Stimulated activated CD8-positive, alpha-beta memory T cell treated with anti-CD3 and anti-CD28 coated beads, Interleukin-7, amount 100 ng/mL, for 48 hours (primary cell): ENCODE measurements around the gene KCNAB2.
"Not testable (repeated sequence)": the region's sequence is repeated elsewhere in the genome, so short reads cannot be mapped to it uniquely, and the experiment has no call there.

Source experiments
- DNase-seq, 2 donors: peaks; one replicate each; pipeline ENCODE4 v3.0.0-alpha.2; 2020; ENCODE audit warnings: low read depth in 1 of 2; ENCODE audit errors: extremely low read depth in 1 of 2

Gene KCNAB2

DNA sequence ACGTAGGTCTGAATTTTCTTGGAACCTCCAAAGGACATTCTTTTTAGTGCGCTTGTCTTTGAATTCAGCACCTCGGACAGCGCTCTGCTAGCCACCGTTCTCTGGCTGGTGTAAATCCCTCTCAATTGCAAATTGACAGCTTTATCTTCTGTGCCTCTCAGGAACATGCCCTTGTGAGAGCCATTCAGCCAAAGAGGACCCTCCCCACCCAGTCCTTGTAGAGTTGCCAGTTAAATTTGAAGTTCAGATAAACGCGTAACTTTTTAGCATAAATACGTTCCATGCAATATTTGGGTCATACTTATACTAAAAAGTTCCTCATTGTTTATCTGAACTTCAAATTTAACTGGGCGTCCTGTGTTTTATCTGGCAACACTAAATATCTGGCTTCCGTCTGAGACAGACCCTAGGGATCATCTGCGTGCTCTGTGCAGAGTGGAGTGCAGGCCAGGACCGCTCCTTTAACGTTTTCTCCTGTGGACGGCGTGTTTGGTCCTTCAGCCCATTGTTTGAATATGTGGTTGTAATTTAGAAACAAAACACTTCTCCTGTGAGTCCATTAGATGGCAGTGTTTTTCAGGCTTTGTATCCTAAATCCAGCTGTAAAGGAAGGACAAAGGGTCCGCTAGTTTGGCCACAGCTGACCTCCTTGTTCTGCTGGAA, 7.0 kb downstream of the KCNAB2 start:
- no peak for DNase-seq

DNA sequence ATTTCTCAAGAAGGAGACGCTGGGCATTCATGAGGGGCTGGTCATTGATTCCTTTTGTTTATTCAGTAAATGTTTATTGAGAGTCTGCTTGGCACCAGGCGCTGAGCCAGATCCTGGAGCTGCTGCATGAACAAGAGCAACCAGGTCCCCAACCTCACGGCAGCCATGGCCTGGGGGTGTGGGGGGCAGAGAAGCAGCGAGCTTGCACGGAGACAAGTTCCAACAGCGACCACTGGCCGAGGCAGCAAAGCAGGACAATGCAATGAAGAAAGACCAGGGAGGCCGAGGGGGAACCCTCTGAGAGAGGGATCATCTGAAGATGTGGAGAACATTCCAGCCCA, 7.5 kb downstream of the KCNAB2 start:
- DNase-seq = no peak

DNA sequence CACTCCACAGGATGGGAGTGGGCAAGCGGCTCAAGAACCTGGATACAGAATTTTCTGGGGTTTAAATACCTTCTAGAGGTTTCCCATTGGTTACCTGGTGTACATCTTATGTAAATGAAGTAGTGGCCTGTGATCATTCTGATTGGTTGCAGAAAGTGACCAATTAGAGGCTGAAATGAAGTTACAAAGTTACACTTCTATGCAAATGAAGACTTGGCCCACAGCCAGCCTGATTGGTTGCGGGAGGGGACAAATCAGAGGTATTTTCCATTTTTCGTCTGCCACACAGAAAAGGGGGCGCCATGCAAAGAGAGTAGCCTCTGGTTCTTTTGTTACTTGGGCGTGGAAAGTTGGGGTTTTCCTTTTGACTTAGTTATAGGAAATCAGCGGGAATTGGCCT, 8.9 kb downstream of the KCNAB2 start:
- no peak for DNase-seq

DNA sequence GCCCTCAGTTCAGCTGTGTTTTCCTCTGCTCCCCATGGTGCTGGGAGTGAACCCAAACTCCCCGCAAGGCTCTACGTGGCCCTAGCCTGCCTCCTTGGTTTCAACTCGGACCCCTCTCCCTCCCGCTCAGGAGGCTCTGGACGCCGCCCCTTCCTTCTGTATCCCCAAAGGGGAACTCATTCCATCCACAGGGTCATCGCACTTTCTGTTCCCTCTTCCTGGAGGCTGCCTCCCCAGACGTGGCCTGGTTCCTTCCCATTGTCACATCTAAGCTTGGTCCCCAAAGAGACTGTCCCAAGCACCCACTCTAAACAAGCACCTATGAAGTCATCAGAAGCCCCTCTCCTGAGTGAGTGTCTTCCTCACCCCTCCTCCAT, 10.9 kb downstream of the KCNAB2 start:
- DNase-seq = no peak

DNA sequence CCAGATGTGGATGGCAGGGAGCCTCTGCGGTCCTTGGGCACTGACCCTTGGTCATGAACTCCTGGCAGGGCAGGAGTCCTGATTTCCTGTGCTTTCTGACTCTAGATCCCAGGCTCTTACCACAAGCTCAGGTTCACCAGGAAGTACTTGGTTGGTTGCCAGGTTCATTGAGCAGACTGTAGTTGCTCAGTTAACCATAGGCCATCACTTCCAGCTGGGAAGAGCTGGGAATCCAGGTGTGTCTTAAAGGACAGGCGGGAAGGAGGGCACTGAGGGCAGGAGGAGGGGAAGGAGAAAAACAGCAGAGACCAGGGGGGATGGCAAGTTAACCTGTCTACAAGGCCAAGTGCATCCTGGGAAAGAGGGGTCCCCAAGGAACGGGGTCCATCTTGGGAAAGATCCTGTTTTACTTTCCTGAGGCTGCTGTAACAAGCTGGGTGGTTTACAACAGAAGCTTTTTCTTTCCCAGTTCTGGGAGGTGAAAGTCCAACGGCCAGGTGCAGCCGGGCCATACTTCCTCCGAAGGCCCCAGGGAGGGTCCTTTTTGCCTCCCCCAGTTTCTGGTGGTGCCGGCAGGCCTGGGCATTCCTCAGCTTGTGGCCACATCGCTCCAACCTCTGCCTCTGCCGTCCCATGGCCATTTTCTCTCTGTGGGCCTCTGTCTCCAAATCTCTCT, 11.6 kb downstream of the KCNAB2 start:
- no peak for DNase-seq

DNA sequence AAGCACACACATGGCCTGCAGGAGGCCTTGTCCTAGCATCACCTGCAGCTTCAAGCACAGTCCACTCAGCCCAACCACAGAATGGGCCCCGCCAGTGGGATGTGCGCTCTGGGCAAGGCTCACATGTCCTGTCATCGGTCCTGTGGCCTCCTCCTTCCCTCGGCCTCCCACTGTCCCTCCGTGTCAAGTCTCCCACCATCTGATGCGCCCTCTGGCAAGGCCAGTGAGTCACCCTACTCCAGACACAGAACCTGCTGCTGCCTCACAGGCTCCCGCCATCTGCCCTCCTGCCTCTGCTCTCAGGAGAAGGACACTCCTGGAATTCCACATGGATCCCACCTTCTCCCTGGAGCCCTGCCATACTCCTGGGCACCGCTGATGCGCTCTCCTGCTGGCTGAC, 14.2 kb downstream of the KCNAB2 start:
- no peak for DNase-seq

DNA sequence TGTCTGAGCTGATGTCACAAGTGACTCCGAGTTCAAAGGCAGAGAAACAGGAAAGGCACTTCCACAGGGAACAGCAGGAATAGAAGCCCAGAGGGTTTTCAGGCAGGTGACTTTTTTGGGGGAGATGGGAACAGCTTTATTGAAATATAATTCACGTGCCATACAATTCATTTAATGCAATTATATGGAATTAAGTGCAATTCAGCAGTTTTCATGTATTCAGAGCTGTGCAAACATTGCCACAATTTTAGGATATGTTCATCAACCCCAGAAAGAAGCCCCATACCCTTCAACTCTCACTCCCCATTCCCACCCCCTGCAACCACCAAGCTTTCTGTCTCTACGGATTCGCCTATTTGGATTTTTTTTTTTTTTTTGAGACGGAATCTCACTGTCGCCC, 17.0 kb downstream of the KCNAB2 start:
- no peak for DNase-seq

DNA sequence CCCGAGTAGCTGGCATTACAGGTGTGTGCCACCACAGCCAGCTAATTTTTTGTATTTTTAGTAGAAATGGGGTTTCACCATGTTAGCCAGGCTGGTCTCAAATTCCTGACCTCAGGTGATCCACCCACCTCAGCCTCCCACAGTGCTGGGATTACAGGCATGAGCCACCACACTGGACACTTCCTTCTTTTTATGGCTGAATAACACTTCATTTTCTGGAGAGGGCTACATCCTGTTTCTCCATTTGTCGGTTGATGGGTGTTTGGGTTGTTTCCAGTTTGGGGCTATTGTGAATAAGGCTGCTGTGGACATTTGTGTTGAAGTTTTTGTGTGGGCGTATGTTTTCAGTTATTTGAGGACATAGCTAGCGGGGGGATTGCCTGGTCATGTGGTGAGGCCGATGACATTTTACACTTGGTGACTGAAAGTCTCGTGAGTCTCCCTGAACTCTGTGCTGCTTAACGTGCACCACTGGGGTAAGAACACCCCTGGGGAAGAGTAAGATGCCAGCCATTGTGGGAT, 17.9 kb downstream of the KCNAB2 start:
- not testable (repeated sequence) for DNase-seq

DNA sequence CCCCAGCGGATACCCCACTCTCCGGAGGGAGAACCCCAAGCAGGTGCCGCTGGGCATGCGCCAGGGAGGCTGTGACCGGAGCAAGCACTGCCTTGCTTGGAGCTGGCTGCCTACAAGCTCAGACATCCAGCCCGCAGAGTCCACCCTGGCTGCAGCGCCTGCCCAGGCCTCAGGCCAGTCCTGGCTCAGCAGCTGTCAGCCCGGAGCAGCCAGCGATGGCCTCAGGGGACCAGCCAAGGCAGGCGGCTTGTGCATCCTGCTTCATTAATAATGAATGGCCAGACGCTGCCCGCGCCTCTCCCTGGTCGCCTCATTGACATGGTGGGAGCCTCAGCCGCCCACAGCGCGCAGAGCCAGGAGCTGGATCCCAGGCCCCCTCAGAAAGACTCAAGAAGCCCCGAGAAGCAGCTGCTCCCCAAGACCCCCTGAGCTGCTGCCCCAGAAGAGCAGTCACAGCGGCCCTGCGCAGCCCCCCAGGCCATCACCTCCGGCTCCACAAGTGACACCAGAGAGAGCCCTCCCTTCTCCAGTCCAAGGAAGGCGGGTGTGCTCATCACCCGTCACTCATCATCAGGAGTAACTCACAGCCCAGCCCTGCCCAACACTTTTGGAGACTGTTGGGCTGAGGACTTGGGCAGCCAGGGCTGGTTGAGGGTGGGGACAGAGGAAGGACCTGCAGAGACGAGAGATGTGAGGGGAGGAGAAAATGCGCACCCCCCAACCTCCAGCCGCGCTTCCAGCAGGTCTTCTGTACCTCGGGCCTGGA, 19.6 kb downstream of the KCNAB2 start:
- DNase-seq = no peak

DNA sequence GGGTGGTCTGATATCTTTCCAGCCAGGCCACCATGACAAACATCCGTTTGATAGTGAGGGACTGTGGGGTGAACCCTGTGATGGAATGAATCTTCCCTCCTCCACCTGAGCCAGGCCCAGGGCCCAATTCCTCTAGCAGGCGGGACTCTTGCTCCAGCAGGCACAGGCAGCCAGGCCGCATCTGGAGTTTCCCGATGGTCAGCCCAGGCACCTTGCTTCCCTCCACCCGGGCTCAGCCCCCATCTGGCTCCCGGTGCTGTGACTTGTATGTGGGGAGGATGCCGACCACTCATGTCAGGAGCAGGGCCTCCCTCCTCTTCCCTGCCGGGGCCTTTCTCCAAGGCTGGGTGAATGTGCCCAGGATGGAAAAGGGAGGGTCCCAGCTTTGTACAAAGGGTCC, 21.0 kb downstream of the KCNAB2 start:
- DNase-seq = no peak

DNA sequence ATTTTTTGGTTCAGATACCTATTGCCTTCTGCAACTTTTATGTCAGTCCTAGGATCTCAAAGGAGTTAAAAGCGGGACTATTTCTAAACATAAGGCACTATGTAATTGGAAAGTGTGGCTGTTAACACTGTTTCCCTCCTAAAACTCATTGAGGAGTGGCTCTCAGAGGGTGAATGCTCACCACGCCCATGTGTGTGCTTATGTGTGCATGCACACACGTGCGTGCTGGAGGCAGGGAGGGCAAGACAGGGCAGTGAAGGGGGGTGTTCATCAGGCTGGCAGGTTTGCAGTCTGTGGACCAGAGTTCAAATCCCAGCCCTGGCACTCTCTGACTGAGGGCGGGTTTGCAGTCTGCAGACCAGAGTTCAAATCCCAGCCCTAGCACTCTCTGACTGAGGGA, 22.4 kb downstream of the KCNAB2 start:
- DNase-seq = no peak

DNA sequence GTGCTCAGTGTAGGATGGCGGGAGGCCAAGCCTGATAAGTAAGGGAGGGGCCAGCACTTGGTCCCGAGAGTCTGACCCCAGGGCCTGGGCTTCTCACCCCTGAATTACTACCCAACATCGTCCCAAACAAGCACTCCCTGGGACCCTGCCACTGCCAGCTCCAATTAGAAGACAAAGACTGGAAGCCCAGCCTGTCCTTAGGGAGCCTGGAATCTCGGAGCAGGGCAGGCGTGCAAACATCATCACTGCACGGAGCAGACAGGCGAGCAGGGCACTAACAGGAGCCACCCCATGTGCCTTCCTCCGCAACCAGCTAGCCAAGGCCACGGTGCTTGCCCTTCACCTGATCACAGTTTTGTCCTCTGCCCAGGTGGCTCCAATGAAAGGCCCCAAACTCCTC, 23.2 kb downstream of the KCNAB2 start:
- no peak for DNase-seq

DNA sequence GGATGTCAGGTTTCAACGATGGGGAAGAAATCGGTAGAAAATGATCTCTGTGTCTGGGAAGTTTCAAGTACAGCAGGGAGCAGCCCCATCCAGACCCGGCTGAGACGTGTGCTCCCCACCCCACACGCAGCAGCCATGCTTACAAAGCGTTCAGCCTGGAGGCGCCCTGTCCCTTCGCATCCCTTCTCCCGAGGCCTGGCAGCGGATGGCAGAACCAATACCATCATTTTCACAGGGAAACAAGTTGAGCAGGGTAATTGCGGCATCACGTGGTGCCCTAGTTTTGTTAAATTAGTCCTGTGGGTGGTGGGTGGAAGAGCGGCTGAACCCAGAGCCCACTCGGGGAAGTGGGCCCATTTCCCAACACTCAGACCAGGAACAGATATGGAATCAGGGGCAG, 23.9 kb downstream of the KCNAB2 start:
- DNase-seq = no peak

DNA sequence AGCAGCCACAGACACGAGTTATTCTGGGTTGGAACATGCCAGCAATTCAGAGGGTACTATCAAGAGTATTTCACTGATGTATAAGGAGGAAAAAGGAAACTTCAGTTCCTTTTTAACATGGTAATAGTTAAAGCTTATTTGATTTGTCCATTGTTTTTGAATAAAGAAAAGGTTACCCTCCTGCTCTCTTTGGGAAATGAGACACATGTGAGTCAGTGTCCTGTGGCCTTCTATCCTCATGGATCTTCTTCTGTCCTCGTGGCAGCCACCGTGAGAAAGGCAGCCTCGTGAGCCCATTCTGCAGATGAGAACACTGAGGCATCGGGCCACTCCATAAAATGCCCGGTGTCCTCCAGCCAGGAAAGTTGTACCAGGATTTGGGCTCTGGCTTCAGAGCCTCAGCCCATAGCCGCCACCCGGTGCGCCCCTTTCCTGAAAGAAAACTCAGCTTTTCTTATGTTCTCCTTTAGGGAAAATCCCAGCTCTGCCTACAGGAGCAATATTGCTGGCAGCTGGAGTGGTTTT, 24.8 kb downstream of the KCNAB2 start:
- DNase-seq = no peak

DNA sequence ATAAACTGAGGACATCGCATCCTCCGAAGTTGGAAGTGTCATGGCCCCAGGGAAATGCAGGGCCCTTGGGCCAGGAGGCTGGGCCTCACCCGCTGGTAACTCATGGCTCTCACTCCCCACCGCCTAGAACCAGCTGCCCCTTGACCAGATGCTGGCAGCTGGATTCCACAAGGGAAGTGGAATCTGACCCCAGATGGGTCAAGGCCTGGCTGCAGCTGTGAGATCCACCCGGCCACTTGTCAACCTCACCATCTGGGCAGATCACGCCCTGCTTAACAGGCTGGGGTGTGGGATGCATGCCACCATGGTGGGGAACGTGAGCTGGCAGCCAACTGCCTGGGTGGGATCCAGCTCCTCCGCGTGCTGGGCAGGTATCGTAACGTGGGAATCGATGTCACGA, 25.5 kb downstream of the KCNAB2 start:
- DNase-seq = no peak

DNA sequence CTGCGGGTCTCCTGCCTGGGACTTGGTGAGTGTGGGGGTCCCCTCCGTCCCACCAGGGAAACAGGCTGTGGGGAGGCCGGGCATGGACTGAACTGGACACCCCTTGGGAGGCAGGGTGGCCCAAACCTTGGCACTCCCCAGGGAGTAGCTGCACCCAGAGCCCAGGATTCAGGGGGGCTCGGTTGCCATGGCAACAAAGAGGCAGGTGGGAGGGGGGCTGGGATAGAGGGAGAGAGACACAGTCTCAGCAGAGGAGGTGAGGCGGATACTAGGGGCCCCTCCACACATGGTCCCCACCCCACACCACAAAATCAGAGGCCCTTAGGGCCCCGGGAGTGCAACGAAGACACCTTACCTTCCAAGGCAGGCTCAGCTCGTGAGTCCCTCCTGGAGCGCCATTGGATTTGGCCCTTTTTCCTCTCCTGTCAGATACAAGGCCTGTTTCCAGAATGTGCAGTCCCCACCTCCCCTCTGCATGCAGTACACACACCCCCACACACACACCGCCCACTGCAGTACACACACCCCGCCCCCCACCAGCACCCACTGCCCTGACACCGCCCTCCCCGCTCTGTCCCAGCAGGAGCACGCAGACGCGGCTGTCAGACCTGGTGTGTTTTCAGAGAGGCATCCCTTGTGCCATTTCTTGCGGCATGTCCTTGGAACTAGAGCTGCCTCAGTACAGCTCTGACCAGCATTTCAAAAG, 27.2 kb downstream of the KCNAB2 start:
- DNase-seq = no peak

DNA sequence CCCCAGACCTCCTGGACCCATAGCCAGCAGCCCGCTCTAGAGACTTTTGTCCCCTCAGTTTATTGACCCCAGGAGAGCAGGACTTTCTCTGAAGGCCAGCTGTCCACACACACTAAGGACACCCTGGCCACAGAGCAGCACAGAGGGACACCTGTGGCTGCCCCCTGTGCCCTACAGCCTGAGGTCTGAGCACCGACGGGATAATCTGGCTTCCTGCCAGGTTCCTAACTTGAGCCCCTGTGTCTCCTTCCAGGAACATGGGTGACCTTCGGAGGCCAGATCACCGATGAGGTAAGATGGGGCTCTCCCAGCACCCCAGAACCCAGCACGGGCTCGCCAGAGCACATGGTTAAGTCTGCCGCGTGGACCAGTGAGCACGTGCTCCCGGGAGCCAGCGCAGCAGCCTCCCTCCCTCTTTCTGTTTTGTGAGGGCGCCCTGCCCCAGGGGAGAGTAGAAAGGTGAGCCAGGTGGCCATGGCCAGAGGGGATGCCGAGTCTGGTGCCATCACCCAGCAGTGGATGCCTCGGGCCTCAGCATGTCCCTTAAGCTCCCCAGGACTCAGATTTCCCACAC, 27.9 kb downstream of the KCNAB2 start:
- no peak for DNase-seq

DNA sequence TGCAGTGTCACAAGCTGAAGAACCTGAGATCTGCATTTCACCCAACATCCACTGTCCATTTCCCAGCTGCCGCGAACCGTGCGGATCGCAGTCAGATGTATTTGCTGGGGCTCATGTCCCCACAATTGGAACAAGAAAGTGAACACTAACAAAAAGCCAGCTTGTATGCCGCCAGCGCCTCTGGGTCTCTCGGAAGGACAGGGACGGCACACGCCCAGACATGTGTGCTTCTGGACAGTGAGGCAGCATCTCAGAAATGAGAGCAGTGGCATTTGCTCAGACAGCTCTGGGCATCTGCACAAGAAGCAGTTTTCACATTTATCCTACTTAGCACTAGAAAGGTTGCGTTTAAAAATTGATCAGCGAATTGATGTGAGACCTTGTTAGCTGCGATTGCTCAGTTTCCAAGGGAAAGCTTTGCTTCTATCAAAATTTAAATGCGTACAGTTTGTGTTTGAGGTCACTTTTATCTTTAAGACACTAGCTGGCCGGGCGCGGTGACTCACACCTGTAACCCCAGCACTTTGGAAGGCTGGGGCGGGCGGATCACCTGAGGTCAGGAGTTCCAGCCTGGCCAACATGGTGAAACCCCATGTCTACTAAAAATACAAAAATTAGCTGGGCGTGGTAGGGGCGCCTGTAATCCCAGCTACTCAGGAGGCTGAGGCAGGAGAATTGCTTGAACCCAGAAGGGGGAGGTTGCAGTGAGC, 28.7 kb downstream of the KCNAB2 start:
- DNase-seq = no peak

DNA sequence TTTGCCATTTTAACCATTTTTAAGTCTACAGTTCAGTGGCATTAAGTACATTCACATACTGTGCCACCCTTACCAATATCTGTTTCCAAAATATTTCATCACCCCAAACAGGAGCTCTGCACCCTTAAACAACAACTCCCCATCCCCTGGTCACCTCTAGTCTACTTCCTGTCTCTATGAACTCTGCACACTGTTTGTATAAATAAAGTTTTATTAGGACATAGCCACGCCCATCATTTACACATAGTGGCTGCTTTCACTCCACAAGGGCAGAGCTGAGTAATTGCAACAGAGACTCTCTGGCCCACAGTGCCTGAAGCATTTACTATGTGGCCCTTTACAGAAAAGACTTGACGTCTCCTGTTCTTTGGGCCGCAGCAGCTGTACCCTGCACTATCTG, 30.1 kb downstream of the KCNAB2 start:
- no peak for DNase-seq

DNA sequence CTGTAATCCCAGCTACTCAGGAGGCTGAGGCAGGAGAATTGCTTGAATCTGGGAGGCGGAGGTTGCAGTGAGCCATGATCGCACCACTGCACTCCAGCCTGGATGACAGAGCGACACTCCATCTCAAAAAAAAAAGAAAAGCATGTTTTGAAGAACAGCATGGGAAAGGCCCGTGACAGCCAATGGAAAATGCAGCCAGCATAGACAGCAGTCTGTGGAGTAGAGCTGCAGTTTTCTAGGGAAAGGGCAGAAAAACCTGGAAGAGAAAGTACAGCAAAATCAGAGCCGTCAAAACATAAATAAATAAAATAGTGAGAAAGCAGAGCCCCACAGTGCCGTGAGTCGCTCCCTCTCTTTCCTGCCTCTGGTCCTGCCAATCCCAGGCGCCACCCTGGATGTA, 31.4 kb downstream of the KCNAB2 start:
- DNase-seq = not testable (repeated sequence)
